ENCODE measurements around the gene CNOT4. TPM values are rescaled to one million over a fixed set of nuclear protein-coding genes. Genes with fewer than 3 reads are reported as not detected.

CNOT4 gene
- total RNA-seq, 1 donor from 2014 or later: 33.4 TPM

DNA sequence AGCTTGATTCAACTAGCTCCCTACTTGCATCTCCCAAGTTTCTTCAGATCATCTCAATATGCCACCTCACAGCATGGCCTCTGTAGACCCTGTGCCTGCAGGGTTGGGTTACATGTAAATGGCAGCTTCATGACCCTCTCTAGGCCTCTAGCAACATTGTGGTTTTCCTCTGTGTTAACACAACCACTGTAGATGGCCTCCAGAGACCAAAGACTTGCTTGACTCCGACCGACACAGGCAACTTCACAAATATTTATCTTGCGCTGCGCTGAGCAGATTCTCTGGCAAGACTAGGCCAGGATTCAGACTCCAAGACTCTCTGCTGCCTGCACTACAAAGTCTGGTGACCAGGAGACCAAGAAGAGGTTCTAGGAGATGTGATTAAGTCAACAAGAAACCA is 75.9 kb downstream of the CNOT4 start:
- Mint-ChIP-seq H3K36me3 (peaks cover 36% of the 10 kb centered on the region), H3K27me3 (ENCODE audit: low read depth) (no peaks in the 10 kb centered on the region), H3K9me3 (peaks cover 18% of the 10 kb centered on the region), H3K4me1 (peaks cover 7% of the 10 kb centered on the region), H3K4me3 (no peak overlapping the region), H3K27ac (no peak overlapping the region)
- no peak for DNase-seq (ENCODE audit: low spot score in 2 of 2, unreplicated experiment in 2 of 2)
- TF ChIP-seq, protein P1, sequence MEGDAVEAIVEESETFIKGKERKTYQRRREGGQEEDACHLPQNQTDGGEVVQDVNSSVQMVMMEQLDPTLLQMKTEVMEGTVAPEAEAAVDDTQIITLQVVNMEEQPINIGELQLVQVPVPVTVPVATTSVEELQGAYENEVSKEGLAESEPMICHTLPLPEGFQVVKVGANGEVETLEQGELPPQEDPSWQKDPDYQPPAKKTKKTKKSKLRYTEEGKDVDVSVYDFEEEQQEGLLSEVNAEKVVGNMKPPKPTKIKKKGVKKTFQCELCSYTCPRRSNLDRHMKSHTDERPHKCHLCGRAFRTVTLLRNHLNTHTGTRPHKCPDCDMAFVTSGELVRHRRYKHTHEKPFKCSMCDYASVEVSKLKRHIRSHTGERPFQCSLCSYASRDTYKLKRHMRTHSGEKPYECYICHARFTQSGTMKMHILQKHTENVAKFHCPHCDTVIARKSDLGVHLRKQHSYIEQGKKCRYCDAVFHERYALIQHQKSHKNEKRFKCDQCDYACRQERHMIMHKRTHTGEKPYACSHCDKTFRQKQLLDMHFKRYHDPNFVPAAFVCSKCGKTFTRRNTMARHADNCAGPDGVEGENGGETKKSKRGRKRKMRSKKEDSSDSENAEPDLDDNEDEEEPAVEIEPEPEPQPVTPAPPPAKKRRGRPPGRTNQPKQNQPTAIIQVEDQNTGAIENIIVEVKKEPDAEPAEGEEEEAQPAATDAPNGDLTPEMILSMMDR (IDR thresholded peaks at IDR 0.05; ENCODE audit: unreplicated experiment): no peak

DNA sequence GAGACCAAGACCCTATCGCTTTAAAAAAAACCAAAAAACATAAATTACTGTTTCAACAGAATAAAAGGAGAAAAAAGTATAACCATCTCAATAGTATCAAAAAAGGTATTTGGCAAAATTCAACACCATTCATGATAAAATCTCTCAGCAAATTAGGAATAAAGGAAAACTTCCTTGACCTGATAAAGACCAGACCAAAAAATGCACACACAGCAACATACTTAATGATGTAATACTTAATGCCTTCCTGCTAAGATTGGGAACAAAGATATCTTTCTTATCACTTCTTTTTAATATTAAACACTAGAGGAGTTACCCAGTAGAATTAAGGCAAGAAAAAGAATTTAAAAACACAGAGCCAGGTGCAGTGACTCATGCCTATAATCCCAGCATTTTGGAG is 79.3 kb downstream of the CNOT4 start:
- peaks cover 14% of the 10 kb centered on the region for H3K4me1 Mint-ChIP-seq
- peaks cover 28% of the 10 kb centered on the region for H3K36me3 Mint-ChIP-seq
- no peaks in the 10 kb centered on the region for H3K27me3 Mint-ChIP-seq (ENCODE audit: low read depth)
- H3K27ac Mint-ChIP-seq: no peak overlapping the region
- H3K9me3 Mint-ChIP-seq: peaks cover 12% of the 10 kb centered on the region
- no peak for DNase-seq (ENCODE audit: low spot score in 2 of 2, unreplicated experiment in 2 of 2)
- TF ChIP-seq, protein P1 (IDR thresholded peaks at IDR 0.05; ENCODE audit: unreplicated experiment): no peak
- no peak overlapping the region for H3K4me3 Mint-ChIP-seq

DNA sequence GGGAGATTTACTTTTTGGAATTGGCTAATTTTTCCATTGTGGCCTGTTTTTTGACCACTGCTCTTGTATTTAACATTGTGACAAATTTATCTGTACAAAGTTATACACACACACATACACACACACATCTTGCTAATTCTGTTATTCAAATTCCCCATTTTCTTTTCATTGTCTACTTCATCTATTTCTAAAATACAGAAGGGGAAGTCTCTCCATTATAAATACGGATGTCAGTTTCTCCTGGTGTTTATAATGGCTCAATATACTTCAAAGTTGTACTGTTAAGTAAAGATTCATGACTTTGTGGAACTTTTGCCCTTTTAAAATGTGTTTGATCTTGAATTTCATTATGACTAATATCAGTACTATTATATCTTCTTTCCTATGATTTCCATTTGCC is 81.0 kb downstream of the CNOT4 start:
- no peak overlapping the region for H3K4me3 Mint-ChIP-seq
- TF ChIP-seq, protein P1 (IDR thresholded peaks at IDR 0.05; ENCODE audit: unreplicated experiment): no peak

DNA sequence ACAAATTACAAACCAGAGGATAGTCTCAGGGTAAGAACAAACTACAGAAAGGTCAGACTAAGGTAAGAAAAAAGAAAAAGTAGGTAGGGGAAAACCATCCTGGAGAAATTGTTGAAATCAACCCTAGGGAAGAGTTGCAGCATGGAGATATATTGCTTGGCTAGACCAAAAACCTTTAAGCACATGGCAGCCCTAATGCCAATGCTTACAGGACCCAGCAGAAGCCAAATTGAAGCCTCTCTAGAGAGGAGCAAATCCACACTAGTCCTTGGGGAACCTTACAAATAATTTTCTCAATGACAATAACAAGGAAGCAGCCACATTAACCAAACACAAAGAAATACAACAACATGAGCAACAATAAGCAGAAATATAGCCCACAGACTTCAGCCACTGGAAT is 81.9 kb downstream of the CNOT4 start:
- Mint-ChIP-seq H3K9me3 (no peaks in the 10 kb centered on the region), H3K4me3 (no peak overlapping the region), H3K27me3 (ENCODE audit: low read depth) (no peaks in the 10 kb centered on the region), H3K27ac (peak overlapping the region; percentile 53), H3K4me1 (peaks cover 14% of the 10 kb centered on the region), H3K36me3 (peaks cover 9% of the 10 kb centered on the region)
- TF ChIP-seq, protein P1 (IDR thresholded peaks at IDR 0.05; ENCODE audit: unreplicated experiment): no peak
- DNase-seq (ENCODE audit: low spot score in 2 of 2, unreplicated experiment in 2 of 2): no peak

More for the DNA sequence above, 81.0 kb downstream of the CNOT4 start:
- no peaks in the 10 kb centered on the region for H3K9me3 Mint-ChIP-seq
- peaks cover 14% of the 10 kb centered on the region for H3K4me1 Mint-ChIP-seq
- H3K27me3 Mint-ChIP-seq (ENCODE audit: low read depth): no peaks in the 10 kb centered on the region
- DNase-seq (ENCODE audit: low spot score in 2 of 2, unreplicated experiment in 2 of 2): no peak
- H3K27ac Mint-ChIP-seq: peak overlapping the region; percentile 2
- H3K36me3 Mint-ChIP-seq: peaks cover 12% of the 10 kb centered on the region

DNA sequence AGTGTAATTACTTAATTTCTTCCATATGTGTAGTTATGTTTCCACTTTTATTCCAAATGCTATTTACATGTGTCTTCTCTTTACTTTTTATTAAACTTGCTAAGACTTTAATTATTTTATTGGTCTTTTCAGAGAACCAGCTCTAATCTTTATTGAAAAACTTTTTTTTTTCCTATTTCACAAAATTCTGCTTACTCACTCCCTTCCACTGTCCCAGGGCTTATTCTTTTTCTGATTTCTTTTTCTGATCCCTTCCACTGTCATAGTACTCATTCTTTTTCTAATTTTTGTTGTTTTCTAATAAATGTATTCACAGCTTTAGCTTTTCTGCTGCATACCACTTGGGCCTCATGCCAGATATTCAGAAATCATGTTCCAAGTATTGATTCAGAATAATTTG is 82.7 kb downstream of the CNOT4 start:
- no peak for DNase-seq (ENCODE audit: low spot score in 2 of 2, unreplicated experiment in 2 of 2)
- Mint-ChIP-seq H3K36me3 (peaks cover 3% of the 10 kb centered on the region), H3K27ac (no peak overlapping the region), H3K4me1 (peaks cover 14% of the 10 kb centered on the region), H3K27me3 (ENCODE audit: low read depth) (no peaks in the 10 kb centered on the region), H3K9me3 (no peaks in the 10 kb centered on the region), H3K4me3 (no peak overlapping the region)
- TF ChIP-seq, protein P1 (IDR thresholded peaks at IDR 0.05; ENCODE audit: unreplicated experiment): no peak

DNA sequence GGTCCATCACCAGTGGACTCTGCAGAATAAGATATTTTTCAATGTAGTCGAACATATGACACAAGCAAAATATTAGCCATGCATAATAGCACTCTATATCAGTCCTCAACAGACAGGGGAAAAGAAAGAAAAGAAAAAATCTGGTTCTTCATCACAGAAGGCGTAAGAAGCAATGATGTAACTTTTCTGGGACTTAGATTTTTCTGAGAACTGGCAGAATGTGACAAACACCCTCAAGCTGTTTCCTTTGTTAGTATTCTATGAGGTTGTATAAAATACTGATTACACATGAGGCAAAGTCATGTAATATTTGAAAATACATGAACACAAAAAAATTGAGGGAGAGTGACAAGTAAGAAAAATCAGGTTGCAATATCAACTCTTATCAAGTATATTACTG is 84.9 kb downstream of the CNOT4 start:
- no peak overlapping the region for H3K27ac Mint-ChIP-seq
- no peaks in the 10 kb centered on the region for H3K27me3 Mint-ChIP-seq (ENCODE audit: low read depth)
- TF ChIP-seq, protein P1 (IDR thresholded peaks at IDR 0.05; ENCODE audit: unreplicated experiment): no peak

More for the DNA sequence above, 84.9 kb downstream of the CNOT4 start:
- H3K36me3 Mint-ChIP-seq: peaks cover 6% of the 10 kb centered on the region
- H3K9me3 Mint-ChIP-seq: no peaks in the 10 kb centered on the region
- no peak overlapping the region for H3K4me3 Mint-ChIP-seq
- DNase-seq (ENCODE audit: low spot score in 2 of 2, unreplicated experiment in 2 of 2): no peak
- H3K4me1 Mint-ChIP-seq: peaks cover 14% of the 10 kb centered on the region
